HepG2 (cell line): Measurements from ENCODE around the gene TYROBP. TPM values are rescaled to one million over a fixed set of nuclear protein-coding genes. Genes with fewer than 3 reads are reported as not detected.

Experiments used
- ATAC-seq: fragments of 200-7000 bp; cut with Tn5 transposase; 3 replicates; pipeline ENCODE4 v1.9.1; 2020; ENCODE audit warnings: mild to moderate bottlenecking, moderate library complexity
- BruUV-seq: library from RNA; stranded (reverse); fragments of 400-500 nt; replicated peaks from 2 replicates; lab custom pipeline; 2021; lab: Mats Ljungman, UMichigan
- CTCF ChIA-PET: fragments of 300-600 bp; formaldehyde crosslinking; extraction: SDS; loops from one replicate; lab custom pipeline; 2021; ENCODE audit warnings: low total read pairs, inconsistent platforms, low intra/inter-chr PET ratio; lab: Yijun Ruan, JAX
- POLR2A ChIA-PET: fragments of 350-600 bp; sonication (Branson Sonifier 250); formaldehyde crosslinking; loops from one replicate; lab custom pipeline; 2020; ENCODE audit warnings: antibody characterized with exemption, inconsistent platforms; lab: Yijun Ruan, JAX
- DNase-seq: peaks from one replicate; pipeline ENCODE4 v3.0.0-alpha.2; 2015; ENCODE audit warnings: low spot score
- FAIRE-seq: peaks from 3 replicates; lab custom pipeline; 2011; peaks lifted over from hg19 to GRCh38; lab: Jason Lieb, UNC
- H2AFZ ChIP-seq: one replicate; pipeline ENCODE4 v1.6.1; 2011; ENCODE audit warnings: low read length, inconsistent platforms
- H3K27ac ChIP-seq: fragments of 300-600 bp; 3 replicates; pipeline ENCODE4 v1.8.0; 2011; ENCODE audit warnings: mixed run types, mild to moderate bottlenecking, mixed read lengths, low read length, inconsistent platforms; ENCODE audit not compliant: insufficient read depth; ENCODE audit errors: extremely low read length
- H3K27me3 ChIP-seq, 2 experiments: fragments of 200-600 bp in 1 of 2; 2 replicates in 1 of 2; 3 replicates in 1 of 2; pipeline versions ENCODE4 v1.6.0 to v1.8.0; 2011; ENCODE audit warnings: low read length in 2 of 2, mild to moderate bottlenecking in 2 of 2, moderate library complexity in 2 of 2, inconsistent platforms in 1 of 2; ENCODE audit not compliant: insufficient read depth in 2 of 2, control insufficient read depth in 1 of 2
- H3K36me3 ChIP-seq, 2 experiments: fragments of 200-600 bp in 1 of 2; replicated peaks in 1 of 2; 2 replicates in 1 of 2; 3 replicates in 1 of 2; pipeline versions ENCODE4 v1.5.1 to v1.8.0; 2011; ENCODE audit warnings: low read length in 2 of 2, inconsistent platforms in 1 of 2; ENCODE audit not compliant: insufficient read depth in 2 of 2, control insufficient read depth in 1 of 2
- H3K4me1 ChIP-seq: 2 replicates; pipeline ENCODE4 v1.5.1; 2012; ENCODE audit warnings: low read length, inconsistent platforms; ENCODE audit not compliant: insufficient read depth
- H3K4me2 ChIP-seq: 2 replicates; pipeline ENCODE4 v1.6.0; 2011; ENCODE audit warnings: low read depth, low read length, inconsistent platforms
- H3K4me3 ChIP-seq, 3 experiments: fragments of 200-600 bp in 1 of 3; sonication (generic), shearing (Covaris generic) in 1 of 3; replicated peaks in 1 of 3; 2 replicates each; pipeline ENCODE4 v1.5.1; 2011 to 2016; ENCODE audit warnings: low read length in 3 of 3, inconsistent platforms in 2 of 3, low read depth in 2 of 3, mild to moderate bottlenecking in 2 of 3, control low read depth in 1 of 3, mixed read lengths in 1 of 3; ENCODE audit not compliant: insufficient read depth in 1 of 3
- H3K79me2 ChIP-seq: one replicate; pipeline ENCODE4 v1.6.1; 2011; ENCODE audit warnings: low read length, inconsistent platforms; ENCODE audit not compliant: insufficient read depth
- H3K9ac ChIP-seq: 2 replicates; pipeline ENCODE4 v1.6.0; 2011; ENCODE audit warnings: mild to moderate bottlenecking, low read depth, low read length, inconsistent platforms; ENCODE audit not compliant: insufficient read depth
- H3K9me3 ChIP-seq: 2 replicates; pipeline ENCODE4 v1.5.1; 2012; ENCODE audit warnings: mild to moderate bottlenecking, low read length
- H4K20me1 ChIP-seq: 2 replicates; pipeline ENCODE4 v1.6.0; 2011; ENCODE audit warnings: inconsistent platforms, mild to moderate bottlenecking, low read length, moderate library complexity; ENCODE audit not compliant: insufficient read depth
- AGO2 ChIP-seq: fragments of 200-400 bp; formaldehyde crosslinking; optimal IDR thresholded peaks from 2 replicates; pipeline ENCODE3; 2017; ENCODE audit warnings: mild to moderate bottlenecking, low read depth, low read length, moderate library complexity
- CBFB ChIP-seq: sonication (generic); formaldehyde crosslinking; IDR thresholded peaks from 2 replicates; pipeline ENCODE4 v1.4.0; 2020; ENCODE audit warnings: missing genetic modification reagents
- DPF2 ChIP-seq: sonication (generic); formaldehyde crosslinking; IDR thresholded peaks from 2 replicates; pipeline ENCODE4 v1.4.0; 2020; ENCODE audit warnings: mild to moderate bottlenecking, low read depth, missing genetic modification reagents, borderline replicate concordance
- HDAC2 ChIP-seq: sonication (generic); formaldehyde crosslinking; IDR thresholded peaks from 2 replicates; pipeline ENCODE4 v1.4.0; 2020; ENCODE audit warnings: missing genetic modification reagents
- MXD1 ChIP-seq: sonication (generic); formaldehyde crosslinking; IDR thresholded peaks from 2 replicates; pipeline ENCODE4 v1.4.0; 2020; ENCODE audit warnings: mild to moderate bottlenecking, missing genetic modification reagents
- NCOA5 ChIP-seq: sonication (generic); formaldehyde crosslinking; IDR thresholded peaks from 2 replicates; pipeline ENCODE4 v1.4.0; 2020; ENCODE audit warnings: missing genetic modification reagents
- NFYC ChIP-seq: IDR thresholded peaks from 2 replicates; pipeline ENCODE4 v1.6.1; 2016; ENCODE audit warnings: missing genetic modification reagents, missing compliant biosample characterization
- NR2C2 ChIP-seq: sonication (generic); formaldehyde crosslinking; IDR thresholded peaks from 2 replicates; pipeline ENCODE4 v1.4.0; 2020; ENCODE audit warnings: missing genetic modification reagents, mild to moderate bottlenecking, moderate library complexity, borderline replicate concordance
- SMC3 ChIP-seq: IDR thresholded peaks from 2 replicates; pipeline ENCODE4 v1.6.1; 2011; ENCODE audit warnings: low read length, improper control_type of control experiment
- TOPORS ChIP-seq: sonication (generic); formaldehyde crosslinking; IDR thresholded peaks from 2 replicates; pipeline ENCODE4 v1.8.0; 2023; ENCODE audit warnings: mild to moderate bottlenecking, missing genetic modification reagents
- UBTF ChIP-seq: sonication (generic); formaldehyde crosslinking; IDR thresholded peaks from 2 replicates; pipeline ENCODE4 v1.4.0; 2020; ENCODE audit warnings: mild to moderate bottlenecking, missing genetic modification reagents
- ZC3H4 ChIP-seq: sonication (generic); formaldehyde crosslinking; IDR thresholded peaks from 2 replicates; pipeline ENCODE4 v1.4.0; 2020; ENCODE audit warnings: missing genetic modification reagents, borderline replicate concordance
- ZFY ChIP-seq: sonication (generic); formaldehyde crosslinking; IDR thresholded peaks from 2 replicates; pipeline ENCODE4 v1.4.0; 2020; ENCODE audit warnings: missing genetic modification reagents
- ZNF564 ChIP-seq: sonication (generic); formaldehyde crosslinking; IDR thresholded peaks from 2 replicates; pipeline ENCODE4 v1.8.1; 2023; ENCODE audit warnings: mild to moderate bottlenecking, missing genetic modification reagents
- ZNF746 ChIP-seq: sonication (generic); formaldehyde crosslinking; IDR thresholded peaks from 2 replicates; pipeline ENCODE4 v1.8.0; 2022; ENCODE audit warnings: mild to moderate bottlenecking, missing genetic modification reagents
- ZSCAN31 ChIP-seq: sonication (generic); formaldehyde crosslinking; IDR thresholded peaks from 2 replicates; pipeline ENCODE4 v1.5.0; 2020; ENCODE audit warnings: low read depth, mild to moderate bottlenecking, missing genetic modification reagents
- WGBS: methylation state at CpG from one replicate; pipeline ENCODE4 v1.1.6; 2017; ENCODE audit warnings: low lambda C conversion rate; 5-methylcytosine and 5-hydroxymethylcytosine counted together
- in situ Hi-C: cut with HindIII; loops from 2 replicates; pipeline ENCODE4 v1.10.0; 2017; ENCODE audit warnings: low pct_unique_long_range_greater_than_20kb; ENCODE audit not compliant: extremely low pct_ligation_motif_present
- intact Hi-C: fragments of 100-400 bp; cut with micrococcal nuclease; formaldehyde crosslinking; loops from one replicate; pipeline ENCODE4 v1.10.0; 2022; ENCODE audit not compliant: unreplicated experiment
- polyA plus RNA-seq, 8 experiments: library from polyadenylated mRNA; depleted of rRNA in 3 of 8; stranded (reverse) in 7 of 8; unstranded in 1 of 8; fragments of >200 nt; fragmentation: Illumina TruSeq in 4 of 8; extraction: Trizol in 4 of 8; gene quantifications; 2 replicates each; pipeline versions ENCODE4 v1.2.1 to v1.2.3, GENCODE V29; 2011 to 2016; ENCODE audit warnings: low read depth in 4 of 8, missing spikeins in 1 of 8, mixed read lengths in 1 of 8; ENCODE audit not compliant: insufficient read depth in 1 of 8
- total RNA-seq, 5 experiments: library from RNA; depleted of rRNA; stranded (reverse); fragments of >200 nt; fragmentation: Illumina TruSeq; extraction: Trizol; gene quantifications; 2 replicates each; pipeline ENCODE4 v1.2.3, GENCODE V29; 2016; ENCODE audit warnings: low read depth in 1 of 5
- TF ChIP-seq, protein P1 (sequence below): IDR thresholded peaks from 2 replicates; pipeline ENCODE4 v1.6.1; 2012; ENCODE audit warnings: inconsistent platforms
- TF ChIP-seq, protein P2 (sequence below): sonication (generic); formaldehyde crosslinking; IDR thresholded peaks from 2 replicates; pipeline ENCODE4 v1.4.0; 2020; ENCODE audit warnings: missing genetic modification reagents

The TYROBP gene
- total and polyA plus RNA-seq, 2 of the 13 experiments (the other 11 are each of a cell fraction or from before 2014, with no cell fraction given), result not detected

DNA sequence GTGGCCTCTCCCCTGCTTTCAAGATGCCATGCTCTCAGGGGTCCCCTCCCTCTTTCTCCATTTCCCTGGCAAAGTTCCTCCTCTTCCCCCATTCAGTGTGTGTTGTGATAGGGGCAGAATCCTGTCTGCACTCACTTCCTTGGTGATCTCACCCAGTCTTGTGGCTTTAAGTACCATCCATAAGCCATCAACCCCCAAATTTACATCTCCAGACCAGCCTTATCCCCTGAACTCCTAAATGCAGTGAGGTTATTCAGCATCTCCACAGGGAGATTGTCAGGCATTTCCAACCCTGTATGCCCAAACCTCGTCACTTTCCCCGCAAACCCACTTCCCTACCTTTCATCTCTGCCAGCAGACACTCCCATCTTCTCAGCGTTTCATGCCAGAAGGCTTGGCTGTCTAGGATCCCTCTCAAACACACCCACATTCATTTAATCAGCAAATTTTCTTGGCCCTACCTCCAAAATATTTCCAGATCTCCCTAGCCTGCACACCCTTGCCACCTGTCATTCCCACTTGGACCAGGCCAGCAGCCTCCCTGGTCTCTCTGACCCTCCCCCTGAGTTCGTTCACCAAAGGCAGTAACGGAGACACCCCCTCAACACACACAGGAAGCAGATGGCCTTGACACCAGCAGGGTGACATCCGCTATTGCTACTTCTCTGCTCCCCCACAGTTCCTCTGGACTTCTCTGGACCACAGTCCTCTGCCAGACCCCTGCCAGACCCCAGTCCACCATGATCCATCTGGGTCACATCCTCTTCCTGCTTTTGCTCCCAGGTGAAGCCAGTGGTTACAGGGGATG lies 6.0 kb downstream of the TYROBP start, which contains the start of gene HCST:
HCST (plus strand) TSS at position 676 of the 808 bp plus-strand sequence; CDS start at position 741, 65 bp downstream.
- no peaks in the 10 kb centered on the region for H3K79me2 ChIP-seq
- no peak within 1 kb of the TSS for H3K27ac ChIP-seq
- H3K36me3 ChIP-seq, result 0 out of 5 replicates have a peak, but pooled peaks cover 0 to 3% of the 10 kb centered on the region in 2 experiments
- H2AFZ ChIP-seq, result no peak within 1 kb of the TSS
- peaks cover 0 to 11% of the 10 kb centered on the region in 2 experiments; a peak in 2 of 5 replicates for H3K27me3 ChIP-seq
- H3K4me1 ChIP-seq, result peaks cover 42% of the 10 kb centered on the region
- no peaks in the 10 kb centered on the region for H4K20me1 ChIP-seq
- intact Hi-C loops, result loop anchor here (5.0 kb wide), 1 partner anchor 35 kb away; the partner anchor contains the start of gene LRFN3
- CTCF ChIA-PET, result no interaction called here
- in situ Hi-C loops, result no loop called here
- H3K9me3 ChIP-seq, result no peaks in the 10 kb centered on the region
- ATAC-seq, result no peak
- peak within 1 kb of the TSS in 2 of 3 experiments; percentile 51 to 65; a peak in 4 of 6 replicates for H3K4me3 ChIP-seq
- no TSS peak for BruUV-seq
- peak within 1 kb of the TSS; percentile 72 for H3K4me2 ChIP-seq
- DNase-seq, result no peak
- 13% methylated on average over 6 of the region's 6 CpGs for WGBS
- POLR2A ChIA-PET, result no interaction called here
- peak within 1 kb of the TSS; percentile 26; the same call in 1 of the 2 replicates for H3K9ac ChIP-seq
- FAIRE-seq, result no peak
- TF ChIP-seq TOPORS (no peak), MXD1 (no peak), CBFB (CRISPR knock-in tag) (no peak), ZSCAN31 (CRISPR knock-in tag) (no peak), NCOA5 (CRISPR knock-in tag) (no peak), ZNF564 (CRISPR knock-in tag) (no peak), DPF2 (no peak), NFYC (no peak), ZC3H4 (CRISPR knock-in tag) (no peak), ZNF746 (no peak), ZFY (CRISPR knock-in tag) (no peak), SMC3 (no peak), NR2C2 (no peak), HDAC2 (CRISPR knock-in tag) (no peak), AGO2 (no peak), UBTF (CRISPR knock-in tag) (no peak)
- TF ChIP-seq, protein P1, sequence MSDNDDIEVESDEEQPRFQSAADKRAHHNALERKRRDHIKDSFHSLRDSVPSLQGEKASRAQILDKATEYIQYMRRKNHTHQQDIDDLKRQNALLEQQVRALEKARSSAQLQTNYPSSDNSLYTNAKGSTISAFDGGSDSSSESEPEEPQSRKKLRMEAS, result no peak
- TF ChIP-seq, protein P2, sequence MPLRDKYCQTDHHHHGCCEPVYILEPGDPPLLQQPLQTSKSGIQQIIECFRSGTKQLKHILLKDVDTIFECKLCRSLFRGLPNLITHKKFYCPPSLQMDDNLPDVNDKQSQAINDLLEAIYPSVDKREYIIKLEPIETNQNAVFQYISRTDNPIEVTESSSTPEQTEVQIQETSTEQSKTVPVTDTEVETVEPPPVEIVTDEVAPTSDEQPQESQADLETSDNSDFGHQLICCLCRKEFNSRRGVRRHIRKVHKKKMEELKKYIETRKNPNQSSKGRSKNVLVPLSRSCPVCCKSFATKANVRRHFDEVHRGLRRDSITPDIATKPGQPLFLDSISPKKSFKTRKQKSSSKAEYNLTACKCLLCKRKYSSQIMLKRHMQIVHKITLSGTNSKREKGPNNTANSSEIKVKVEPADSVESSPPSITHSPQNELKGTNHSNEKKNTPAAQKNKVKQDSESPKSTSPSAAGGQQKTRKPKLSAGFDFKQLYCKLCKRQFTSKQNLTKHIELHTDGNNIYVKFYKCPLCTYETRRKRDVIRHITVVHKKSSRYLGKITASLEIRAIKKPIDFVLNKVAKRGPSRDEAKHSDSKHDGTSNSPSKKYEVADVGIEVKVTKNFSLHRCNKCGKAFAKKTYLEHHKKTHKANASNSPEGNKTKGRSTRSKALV (CRISPR knock-in tag), result no peak
